Stimulated activated CD4-positive, alpha-beta T cell treated with anti-CD3 and anti-CD28 coated beads, Interleukin-4, amount 100 ng/mL, for 48 hours (primary cell): Measurements from ENCODE around the gene EFCAB6.

Source experiments
- DNase-seq, 2 donors: peaks; one replicate each; pipeline ENCODE4 v3.0.0-alpha.2; 2020; ENCODE audit warnings: low read depth in 2 of 2

EFCAB6 gene

DNA sequence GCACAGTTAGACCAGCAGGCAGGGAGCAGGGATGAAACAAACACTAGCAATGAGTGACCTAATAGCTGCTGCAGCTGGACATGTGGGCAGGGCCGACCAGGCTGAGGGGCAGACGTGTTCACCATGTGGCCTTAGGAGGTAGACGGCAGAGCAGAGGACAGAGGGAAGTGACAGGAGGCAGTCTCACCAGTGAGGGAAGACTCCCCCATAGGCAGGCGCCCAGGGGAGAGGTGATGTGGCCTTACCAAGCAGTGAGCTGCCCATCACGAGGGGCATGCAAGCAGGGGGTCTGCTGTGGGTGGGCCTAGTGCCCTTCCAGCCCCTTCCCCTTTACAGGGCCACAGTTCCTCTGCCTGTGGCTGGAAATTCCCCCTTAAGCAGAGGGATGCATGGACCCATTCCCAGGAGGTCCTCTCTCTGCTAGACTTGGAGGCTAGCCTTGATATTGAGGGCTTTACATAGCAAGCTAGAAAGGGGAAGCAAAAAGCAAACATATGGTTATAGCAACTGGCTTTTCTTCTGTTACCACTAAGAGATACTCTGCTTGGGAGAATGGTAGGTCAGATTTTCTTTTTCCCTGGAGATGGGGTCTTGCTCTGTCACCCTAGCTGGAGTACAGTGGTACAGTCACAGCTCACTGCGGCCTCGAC lies 332.7 kb downstream of the EFCAB6 start:
- DNase-seq, result no peak
